HG03575 (cell line): ENCODE measurements around the gene KRT74.

ENCODE experiments used
- ATAC-seq: cut with Tn5 transposase; IDR thresholded peaks from one replicate; pipeline ENCODE4 v1.9.1; 2021; ENCODE audit not compliant: unreplicated experiment, insufficient number of reproducible peaks, low FRiP score; ENCODE audit errors: extremely low read depth

The KRT74 gene

GRCh38 chr12:52579468-52580465 is 6.1 kb upstream of the KRT74 start:
- ATAC-seq = no peak

- ATAC-seq = no peak
Observed at GRCh38 chr12:52578469-52578868, 4.8 kb upstream of the KRT74 start.

GRCh38 chr12:52577316-52577715 is 3.7 kb upstream of the KRT74 start:
- no peak for ATAC-seq

GRCh38 chr12:52575948-52576347 is 2.3 kb upstream of the KRT74 start:
- no peak for ATAC-seq

- ATAC-seq = no peak
Observed at GRCh38 chr12:52575256-52575655, 1.6 kb upstream of the KRT74 start.

- ATAC-seq = no peak
Observed at GRCh38 chr12:52573306-52573705, 337 bp downstream of the KRT74 start.

- ATAC-seq = no peak
Observed at GRCh38 chr12:52570511-52570910, 3.1 kb downstream of the KRT74 start.

GRCh38 chr12:52568111-52568510 is 5.5 kb downstream of the KRT74 start:
- no peak for ATAC-seq

GRCh38 chr12:52566847-52567291 is 6.8 kb downstream of the KRT74 start:
- ATAC-seq = no peak

GRCh38 chr12:52564582-52564981 is 9.1 kb downstream of the KRT74 start:
- no peak for ATAC-seq

GRCh38 chr12:52561880-52562449 is 11.7 kb downstream of the KRT74 start:
- ATAC-seq = no peak

GRCh38 chr12:52559979-52560378 is 13.7 kb downstream of the KRT74 start:
- ATAC-seq = no peak

- no peak for ATAC-seq
Observed at GRCh38 chr12:52558781-52559445, 14.7 kb downstream of the KRT74 start.

- no peak for ATAC-seq
Observed at GRCh38 chr12:52557476-52557875, 16.2 kb downstream of the KRT74 start.

GRCh38 chr12:52555577-52555976 is 18.1 kb downstream of the KRT74 start:
- no peak for ATAC-seq

GRCh38 chr12:52552681-52553195 is 20.9 kb downstream of the KRT74 start, which contains the start of gene KRT71:
TSS of gene KRT71 (minus strand) at chr12:52553145. CDS start at chr12:52553077, 68 bp downstream.
- no peak for ATAC-seq

- ATAC-seq = no peak
Observed at GRCh38 chr12:52552055-52552454, 21.6 kb downstream of the KRT74 start.

GRCh38 chr12:52551216-52551865 is 22.3 kb downstream of the KRT74 start:
- ATAC-seq = no peak

GRCh38 chr12:52546126-52546525 is 27.5 kb downstream of the KRT74 start:
- no peak for ATAC-seq
